Measurements from ENCODE around the gene CDKN1C. TPM values are rescaled to one million over a fixed set of nuclear protein-coding genes. Genes with fewer than 3 reads are reported as not detected.

CDKN1C gene
- total and polyA plus RNA-seq, 9 donors, result 72.3 to 363 (median 211) TPM

- H3K4me1 ChIP-seq (ENCODE audit: insufficient read depth), result no peaks in the 10 kb centered on the region
- WGBS, 3 donors, result 85 to 91% (median 85%) methylated on average over 18 of the region's 18 CpGs
- no peaks in the 10 kb centered on the region for H3K27me3 ChIP-seq
- H3K4me3 ChIP-seq, result no peak overlapping the region
- no peaks in the 10 kb centered on the region for H3K36me3 ChIP-seq
- no peaks in the 10 kb centered on the region for H3K9me3 ChIP-seq
- no peak overlapping the region for H3K27ac ChIP-seq
- TF ChIP-seq CTCF (IDR thresholded peaks at IDR 0.05) (no peak), EP300 (IDR thresholded peaks at IDR 0.05) (no peak), POLR2A (IDR thresholded peaks at IDR 0.05) (no peak)
- DNase-seq, result no peak
- intact Hi-C loops (cut with DNase I), result loop anchor here in 1 of 4 donors (10.0 kb wide), 1 partner anchor 710 kb away; no protein-coding TSS in a partner anchor
These were observed 29.1 kb upstream of the CDKN1C start for GRCh38 chr11:2914455-2915195.

DNA sequence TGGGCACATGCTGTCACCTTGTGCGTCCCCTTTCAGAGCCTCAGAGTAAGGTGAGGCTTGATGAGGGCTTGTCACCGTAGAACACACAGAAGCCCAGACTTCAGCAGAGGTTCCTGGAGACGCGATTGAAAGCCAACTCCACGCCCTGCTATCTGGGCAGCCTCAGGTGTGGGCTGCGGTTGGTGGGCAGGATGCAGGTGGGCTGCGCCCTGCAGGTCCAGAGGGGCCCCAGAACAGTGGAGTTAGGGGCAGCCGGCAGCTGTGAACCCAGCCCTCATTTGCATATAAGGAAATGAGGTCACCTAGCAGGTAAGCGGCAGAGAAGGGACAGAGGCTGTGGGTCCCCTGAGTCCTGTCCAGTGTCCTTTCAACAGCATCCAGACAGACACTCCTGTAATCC is 28.2 kb upstream of the CDKN1C start:
- no peak for TF ChIP-seq EP300 (IDR thresholded peaks at IDR 0.05)
- TF ChIP-seq POLR2A (IDR thresholded peaks at IDR 0.05), result no peak
- no peak for TF ChIP-seq CTCF (IDR thresholded peaks at IDR 0.05)
- 74 to 92% (median 82%) methylated on average over 9 of the region's 9 CpGs for WGBS, 3 donors
- intact Hi-C loops (cut with DNase I), result loop anchor here in 1 of 4 donors (10.0 kb wide), 1 partner anchor 709 kb away; no protein-coding TSS in a partner anchor

GRCh38 chr11:2913019-2913431 is 27.4 kb upstream of the CDKN1C start:
- no peaks in the 10 kb centered on the region for H3K9me3 ChIP-seq
- WGBS, 3 donors, result 80 to 90% (median 87%) methylated on average over 13 of the region's 13 CpGs
- no peak overlapping the region for H3K4me3 ChIP-seq
- no peaks in the 10 kb centered on the region for H3K36me3 ChIP-seq
- intact Hi-C loops (cut with DNase I), result loop anchor here in 1 of 4 donors (10.0 kb wide), 1 partner anchor 708 kb away; no protein-coding TSS in a partner anchor
- TF ChIP-seq CTCF (IDR thresholded peaks at IDR 0.05) (no peak), POLR2A (IDR thresholded peaks at IDR 0.05) (no peak), EP300 (IDR thresholded peaks at IDR 0.05) (no peak)
- DNase-seq, result no peak
- no peak overlapping the region for H3K27ac ChIP-seq
- no peaks in the 10 kb centered on the region for H3K4me1 ChIP-seq (ENCODE audit: insufficient read depth)
- no peaks in the 10 kb centered on the region for H3K27me3 ChIP-seq

More for the DNA sequence above, 28.2 kb upstream of the CDKN1C start:
- no peaks in the 10 kb centered on the region for H3K4me1 ChIP-seq (ENCODE audit: insufficient read depth)
- no peak overlapping the region for H3K27ac ChIP-seq
- H3K4me3 ChIP-seq, result no peak overlapping the region
- no peak for DNase-seq
- no peaks in the 10 kb centered on the region for H3K9me3 ChIP-seq
- H3K36me3 ChIP-seq, result no peaks in the 10 kb centered on the region
- no peaks in the 10 kb centered on the region for H3K27me3 ChIP-seq

GRCh38 chr11:2912498-2912897 is 26.9 kb upstream of the CDKN1C start:
- H3K9me3 ChIP-seq, result no peaks in the 10 kb centered on the region
- H3K27me3 ChIP-seq, result no peaks in the 10 kb centered on the region
- intact Hi-C loops (cut with DNase I), result loop anchor here in 1 of 4 donors (10.0 kb wide), 1 partner anchor 708 kb away; no protein-coding TSS in a partner anchor
- peak in 1 of 5 donors; percentile 9 for DNase-seq
- no peak overlapping the region for H3K27ac ChIP-seq
- no peak for TF ChIP-seq EP300 (IDR thresholded peaks at IDR 0.05)
- no peak for TF ChIP-seq CTCF (IDR thresholded peaks at IDR 0.05)
- 70 to 76% (median 72%) methylated on average over 5 of the region's 5 CpGs for WGBS, 3 donors
- no peak overlapping the region for H3K4me3 ChIP-seq
- no peaks in the 10 kb centered on the region for H3K36me3 ChIP-seq
- no peaks in the 10 kb centered on the region for H3K4me1 ChIP-seq (ENCODE audit: insufficient read depth)
